ENCODE results near the gene TBL1XR1.
"Not testable (repeated sequence)": the region's sequence is repeated elsewhere in the genome, so short reads cannot be mapped to it uniquely, and the experiment has no call there.

TBL1XR1 gene

DNA sequence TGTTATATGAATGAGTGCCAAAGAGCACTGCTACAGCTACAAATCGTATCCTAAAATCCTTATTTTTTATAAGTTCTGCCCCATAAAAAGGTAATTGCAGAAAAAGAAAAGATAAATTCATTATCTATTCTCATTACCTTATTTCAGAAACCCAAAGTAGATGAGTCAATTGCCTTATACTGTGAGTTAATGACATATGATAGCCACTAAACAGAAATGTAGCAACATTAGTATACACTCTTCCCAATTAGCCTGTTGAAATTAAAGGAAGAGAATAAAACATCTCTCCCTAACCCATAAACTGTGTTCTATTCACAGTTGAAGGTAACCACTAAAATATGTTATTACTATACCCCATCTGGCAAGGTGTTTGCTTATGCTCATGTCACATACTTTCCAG, 11.0 kb downstream of the TBL1XR1 start:
- TF ChIP-seq, protein P1, sequence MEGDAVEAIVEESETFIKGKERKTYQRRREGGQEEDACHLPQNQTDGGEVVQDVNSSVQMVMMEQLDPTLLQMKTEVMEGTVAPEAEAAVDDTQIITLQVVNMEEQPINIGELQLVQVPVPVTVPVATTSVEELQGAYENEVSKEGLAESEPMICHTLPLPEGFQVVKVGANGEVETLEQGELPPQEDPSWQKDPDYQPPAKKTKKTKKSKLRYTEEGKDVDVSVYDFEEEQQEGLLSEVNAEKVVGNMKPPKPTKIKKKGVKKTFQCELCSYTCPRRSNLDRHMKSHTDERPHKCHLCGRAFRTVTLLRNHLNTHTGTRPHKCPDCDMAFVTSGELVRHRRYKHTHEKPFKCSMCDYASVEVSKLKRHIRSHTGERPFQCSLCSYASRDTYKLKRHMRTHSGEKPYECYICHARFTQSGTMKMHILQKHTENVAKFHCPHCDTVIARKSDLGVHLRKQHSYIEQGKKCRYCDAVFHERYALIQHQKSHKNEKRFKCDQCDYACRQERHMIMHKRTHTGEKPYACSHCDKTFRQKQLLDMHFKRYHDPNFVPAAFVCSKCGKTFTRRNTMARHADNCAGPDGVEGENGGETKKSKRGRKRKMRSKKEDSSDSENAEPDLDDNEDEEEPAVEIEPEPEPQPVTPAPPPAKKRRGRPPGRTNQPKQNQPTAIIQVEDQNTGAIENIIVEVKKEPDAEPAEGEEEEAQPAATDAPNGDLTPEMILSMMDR (IDR thresholded peaks at IDR 0.05; ENCODE audit: extremely low read depth, missing control alignments) = no peak
- no peak for DNase-seq (ENCODE audit: low spot score)

DNA sequence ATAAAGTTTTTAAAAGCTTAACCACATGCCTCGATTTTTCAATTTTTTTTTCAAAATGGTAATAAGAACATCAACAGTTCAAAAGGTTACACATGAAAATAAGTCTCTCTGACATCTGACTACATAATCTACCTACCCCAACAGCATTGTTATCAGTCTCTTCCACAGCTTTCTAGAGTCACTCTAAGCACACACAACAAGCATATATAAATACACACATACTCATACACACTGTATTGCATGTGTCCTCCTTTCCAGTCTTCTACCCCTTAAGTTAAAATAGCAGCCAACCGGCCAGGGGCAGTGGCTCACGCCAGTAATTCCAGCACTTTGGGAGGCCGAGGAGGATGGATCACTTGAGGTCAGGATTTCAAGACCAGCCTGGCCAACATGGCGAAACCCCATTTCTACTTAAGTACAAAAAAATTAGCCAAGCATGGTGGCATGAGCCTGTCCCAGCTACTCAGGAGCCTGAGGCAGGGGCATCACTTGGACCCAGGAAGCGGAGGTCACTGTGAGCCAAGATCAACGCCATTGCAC, 12.2 kb downstream of the TBL1XR1 start:
- no peak for DNase-seq (ENCODE audit: low spot score)
- TF ChIP-seq, protein P1 (IDR thresholded peaks at IDR 0.05; ENCODE audit: extremely low read depth, missing control alignments) = no peak

DNA sequence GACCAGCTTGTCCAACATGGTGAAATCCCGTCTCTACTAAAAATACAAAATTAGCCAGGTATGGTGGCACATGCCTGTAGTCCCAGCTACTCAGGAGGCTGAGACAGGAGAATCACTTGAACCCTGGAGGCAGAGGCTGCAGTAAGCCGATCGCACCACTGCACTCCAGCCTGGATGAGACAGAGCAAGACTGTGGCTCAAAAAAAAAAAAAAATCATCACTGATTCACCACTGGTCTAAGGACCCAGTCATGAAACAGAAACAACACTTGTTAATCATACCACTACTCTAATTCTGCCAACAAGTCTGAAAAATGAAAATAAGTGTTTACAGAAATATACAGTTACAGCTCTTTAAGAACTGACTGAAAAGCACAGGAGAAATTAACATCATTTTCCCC, 12.7 kb downstream of the TBL1XR1 start:
- DNase-seq (ENCODE audit: low spot score) = not testable (repeated sequence)

DNA sequence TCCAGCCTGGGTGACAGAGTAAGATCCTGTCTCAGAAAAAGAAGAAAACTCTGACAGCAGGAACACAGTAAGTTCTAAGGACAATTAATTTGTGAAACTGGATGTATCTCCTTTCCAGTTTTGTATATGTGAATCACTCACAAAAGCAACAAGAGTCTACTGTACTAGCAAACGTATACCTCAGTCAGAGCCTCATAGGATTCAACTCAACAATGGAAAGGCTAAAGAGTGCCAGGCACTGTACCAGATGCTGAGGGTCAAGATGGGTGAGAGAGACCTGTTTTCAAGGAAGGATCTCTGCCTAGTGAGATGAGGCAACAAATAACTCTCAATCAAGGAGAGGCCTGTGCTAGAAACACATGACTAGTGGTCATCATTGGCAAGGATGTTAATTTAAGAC, 14.9 kb downstream of the TBL1XR1 start:
- TF ChIP-seq, protein P1 (IDR thresholded peaks at IDR 0.05; ENCODE audit: extremely low read depth, missing control alignments) = no peak

DNA sequence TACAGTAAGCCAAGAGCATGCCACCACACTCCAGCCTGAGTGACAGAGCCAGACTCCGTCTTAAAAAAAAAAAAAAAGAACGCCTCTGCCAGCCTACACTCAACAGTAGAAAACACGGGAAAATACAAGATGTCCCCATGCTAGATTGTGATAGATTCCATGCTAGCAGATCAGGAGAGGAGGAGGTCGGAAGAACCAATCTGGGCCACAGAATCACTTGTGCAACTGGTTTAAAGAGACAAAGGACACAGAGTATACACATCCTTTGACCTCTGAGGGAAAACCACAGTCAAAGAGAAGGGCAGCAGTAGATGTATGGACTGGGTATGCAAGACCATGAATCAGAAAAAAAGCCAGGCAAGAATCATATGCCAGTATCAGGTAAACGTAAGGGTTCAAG, 15.9 kb downstream of the TBL1XR1 start:
- TF ChIP-seq, protein P1 (IDR thresholded peaks at IDR 0.05; ENCODE audit: extremely low read depth, missing control alignments) = no peak
- DNase-seq (ENCODE audit: low spot score) = no peak

More for the DNA sequence above, 14.9 kb downstream of the TBL1XR1 start:
- no peak for DNase-seq (ENCODE audit: low spot score)

DNA sequence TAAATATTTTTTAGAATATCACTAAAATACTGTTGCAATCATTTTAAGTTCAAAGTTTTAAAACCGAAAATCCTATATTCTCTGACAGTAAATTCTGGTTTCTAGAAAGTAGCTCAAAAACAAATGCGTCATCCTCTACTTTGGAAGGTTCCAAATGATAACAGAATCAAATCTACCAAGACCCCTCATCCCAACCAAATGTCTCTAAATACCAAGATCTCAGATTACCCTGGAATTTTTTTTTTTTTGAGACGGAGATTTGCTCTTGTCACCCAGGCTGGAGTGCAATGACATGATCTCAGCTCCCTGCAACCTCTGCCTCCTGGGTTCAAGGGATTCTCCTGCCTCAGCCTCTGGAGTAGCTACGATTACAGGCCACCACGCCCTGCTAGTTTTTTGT, 16.8 kb downstream of the TBL1XR1 start:
- TF ChIP-seq, protein P1 (IDR thresholded peaks at IDR 0.05; ENCODE audit: extremely low read depth, missing control alignments) = no peak
- DNase-seq (ENCODE audit: low spot score) = no peak

DNA sequence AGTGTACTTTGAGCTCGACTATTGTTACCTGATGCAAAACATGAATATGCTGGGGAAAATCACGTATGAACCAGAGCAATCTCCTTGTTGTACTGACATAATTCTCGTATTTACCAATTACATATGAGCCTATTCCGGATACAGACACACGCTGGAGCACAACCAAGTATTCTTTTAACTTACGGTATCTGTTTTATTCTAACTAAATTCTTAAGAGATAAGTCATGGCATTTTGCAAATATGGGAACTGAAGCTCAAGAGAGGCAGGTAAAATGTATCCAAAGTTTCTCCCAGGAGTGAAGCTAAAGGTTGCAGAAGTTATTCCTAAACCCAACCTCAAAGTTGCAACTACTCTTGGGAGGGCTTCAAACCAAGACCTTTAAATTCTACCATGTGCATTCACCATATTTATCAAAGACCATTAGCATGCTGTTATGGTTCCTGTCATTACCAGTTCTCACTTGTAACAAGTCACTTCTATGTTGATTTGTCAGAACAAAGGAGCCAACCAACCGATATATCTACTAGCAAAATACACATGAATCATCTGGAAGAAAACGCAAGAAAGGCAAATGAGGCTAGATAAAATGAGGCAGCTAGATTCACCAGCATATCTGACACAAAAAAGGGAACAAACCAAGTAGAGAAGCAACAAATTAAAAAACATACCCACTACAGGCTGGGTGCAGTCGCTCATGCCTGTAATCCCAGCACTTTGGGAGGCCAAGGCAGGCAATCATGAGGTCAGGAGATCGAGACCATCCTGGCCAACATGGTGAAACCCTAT, 17.8 kb downstream of the TBL1XR1 start:
- TF ChIP-seq, protein P1 (IDR thresholded peaks at IDR 0.05; ENCODE audit: extremely low read depth, missing control alignments) = no peak
- no peak for DNase-seq (ENCODE audit: low spot score)

DNA sequence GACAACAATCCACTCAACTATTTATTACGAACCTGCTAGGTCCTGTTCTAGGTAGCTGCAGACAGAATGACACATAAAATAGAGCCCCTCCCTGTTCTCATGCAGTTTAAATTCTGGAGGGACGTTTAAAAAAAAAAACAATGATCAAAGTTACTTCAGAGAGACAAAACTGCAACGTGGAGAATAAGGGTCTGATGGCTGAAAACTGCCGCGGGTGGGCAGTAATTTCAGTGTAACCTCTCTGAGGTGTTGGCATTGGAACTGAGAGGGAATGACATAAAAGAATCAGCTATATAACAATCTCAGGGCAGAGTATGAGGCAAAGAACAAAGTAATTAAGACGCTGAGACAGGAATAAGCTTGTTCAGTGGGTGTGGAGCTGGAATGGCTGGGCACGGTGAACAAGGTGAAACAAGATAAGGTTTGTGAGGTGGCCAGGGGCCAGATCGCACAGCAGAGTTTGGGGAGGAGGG, 19.5 kb downstream of the TBL1XR1 start:
- DNase-seq (ENCODE audit: low spot score) = no peak
- TF ChIP-seq, protein P1 (IDR thresholded peaks at IDR 0.05; ENCODE audit: extremely low read depth, missing control alignments) = no peak
